ENCODE results near the gene SERHL2.
"Not testable (repeated sequence)": the region's sequence is repeated elsewhere in the genome, so short reads cannot be mapped to it uniquely, and the experiment has no call there.

Gene SERHL2

GRCh38 chr22:42608823-42609361 is 55.1 kb downstream of the SERHL2 start:
- no peak for DNase-seq

GRCh38 chr22:42610186-42610585 is 56.4 kb downstream of the SERHL2 start:
- no peak for DNase-seq

GRCh38 chr22:42611051-42611450 is 57.3 kb downstream of the SERHL2 start:
- no peak for DNase-seq

- no peak for DNase-seq
Measured at GRCh38 chr22:42612336-42612735, 58.6 kb downstream of the SERHL2 start.

GRCh38 chr22:42613872-42614301 is 60.1 kb downstream of the SERHL2 start:
- DNase-seq, result no peak

GRCh38 chr22:42614312-42615091 is 60.7 kb downstream of the SERHL2 start, which contains the start of gene POLDIP3:
Gene POLDIP3, minus strand, starts transcription at chr22:42614883. Its CDS starts 26 bp downstream, at chr22:42614857.
- DNase-seq, result peak; percentile 98 to 99

GRCh38 chr22:42615092-42615859 is 61.5 kb downstream of the SERHL2 start:
- DNase-seq, result peak; percentile 93 to 95

- not testable (repeated sequence) for DNase-seq
Measured at GRCh38 chr22:42615860-42616175, 62.1 kb downstream of the SERHL2 start.

GRCh38 chr22:42617155-42617983 is 63.6 kb downstream of the SERHL2 start:
- DNase-seq, result no peak

GRCh38 chr22:42619261-42620063 is 65.7 kb downstream of the SERHL2 start:
- no peak for DNase-seq

- no peak for DNase-seq
Measured at GRCh38 chr22:42620084-42620483, 66.3 kb downstream of the SERHL2 start.

GRCh38 chr22:42621505-42622002 is 67.8 kb downstream of the SERHL2 start:
- peak; percentile 53 to 64 for DNase-seq

- DNase-seq, result no peak
Measured at GRCh38 chr22:42622061-42622710, 68.4 kb downstream of the SERHL2 start.

- DNase-seq, result peak in 1 of 2 donors; percentile 35
Measured at GRCh38 chr22:42623301-42623751, 69.6 kb downstream of the SERHL2 start.

Measured in CD4-positive, alpha-beta T cell treated with Interferon alpha-2 for 1 hour (primary cell).